ENCODE data around the gene ATP5ME.
A peak's percentile ranks its signal among the peaks of the same experiment; 100 is the strongest.
"Not testable (repeated sequence)": the region's sequence is repeated elsewhere in the genome, so short reads cannot be mapped to it uniquely, and the experiment has no call there.

The ATP5ME gene

GRCh38 chr4:669806-670559 lies 4.1 kb downstream of the ATP5ME start:
- not testable (repeated sequence) for DNase-seq (ENCODE audit: low read depth in 2 of 2)

GRCh38 chr4:668219-668618 lies 5.9 kb downstream of the ATP5ME start:
- not testable (repeated sequence) for DNase-seq (ENCODE audit: low read depth in 2 of 2)

GRCh38 chr4:667545-667925 lies 6.5 kb downstream of the ATP5ME start:
- DNase-seq (ENCODE audit: low read depth in 2 of 2) = no peak

GRCh38 chr4:666822-667544 lies 7.1 kb downstream of the ATP5ME start:
- no peak for DNase-seq (ENCODE audit: low read depth in 2 of 2)

GRCh38 chr4:666436-666810 lies 7.7 kb downstream of the ATP5ME start:
- no peak for DNase-seq (ENCODE audit: low read depth in 2 of 2)

GRCh38 chr4:665751-666435 lies 8.2 kb downstream of the ATP5ME start:
- DNase-seq (ENCODE audit: low read depth in 2 of 2) = no peak

GRCh38 chr4:665381-665750 lies 8.7 kb downstream of the ATP5ME start:
- no peak for DNase-seq (ENCODE audit: low read depth in 2 of 2)

GRCh38 chr4:664713-665231 lies 9.3 kb downstream of the ATP5ME start:
- no peak for DNase-seq (ENCODE audit: low read depth in 2 of 2)

- DNase-seq (ENCODE audit: low read depth in 2 of 2) = peak in 1 of 2 donors; percentile 56
Measured at GRCh38 chr4:663438-664428, 10.3 kb downstream of the ATP5ME start.

- DNase-seq (ENCODE audit: low read depth in 2 of 2) = no peak
Measured at GRCh38 chr4:663046-663437, 11.0 kb downstream of the ATP5ME start.

GRCh38 chr4:661881-662761 lies 12.0 kb downstream of the ATP5ME start:
- DNase-seq (ENCODE audit: low read depth in 2 of 2) = no peak

- DNase-seq (ENCODE audit: low read depth in 2 of 2) = no peak
Measured at GRCh38 chr4:661231-661630, 12.8 kb downstream of the ATP5ME start.

GRCh38 chr4:660401-660800 lies 13.7 kb downstream of the ATP5ME start:
- no peak for DNase-seq (ENCODE audit: low read depth in 2 of 2)

GRCh38 chr4:659851-660250 lies 14.2 kb downstream of the ATP5ME start:
- DNase-seq (ENCODE audit: low read depth in 2 of 2) = no peak

GRCh38 chr4:658681-659667 lies 15.1 kb downstream of the ATP5ME start:
- DNase-seq (ENCODE audit: low read depth in 2 of 2) = no peak

- no peak for DNase-seq (ENCODE audit: low read depth in 2 of 2)
Measured at GRCh38 chr4:657834-658667, 16.0 kb downstream of the ATP5ME start.

GRCh38 chr4:657338-657833 lies 16.7 kb downstream of the ATP5ME start:
- DNase-seq (ENCODE audit: low read depth in 2 of 2) = no peak
